ENCODE results near the gene NCCRP1.

NCCRP1 gene

DNA sequence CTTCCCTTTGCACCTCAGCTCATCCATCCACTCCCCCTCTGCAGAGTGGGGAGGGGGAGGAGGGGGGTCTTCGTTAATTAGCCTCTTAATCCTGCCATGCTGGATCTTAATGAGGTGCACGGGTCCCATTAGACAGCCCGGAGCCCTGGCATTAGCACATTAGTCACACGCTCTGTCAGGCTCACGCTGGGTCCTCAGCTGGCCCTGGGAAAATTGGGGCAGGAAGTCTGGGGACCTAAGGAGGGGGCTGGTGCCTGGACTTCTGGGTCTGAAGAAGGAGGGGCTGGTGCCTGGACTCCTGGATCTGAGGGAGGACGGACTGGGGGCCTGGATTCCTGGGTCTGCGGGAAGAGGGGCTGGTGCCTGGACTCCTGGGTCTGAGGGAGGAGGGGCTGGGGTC is 444 bp upstream of the NCCRP1 start:
- no peak for TF ChIP-seq CTCF (IDR thresholded peaks at IDR 0.05; ENCODE audit: control extremely low read depth, extremely low read depth, low read depth, missing control alignments)
- CTCF ChIA-PET: interaction anchor here (0.8 to 1.2 kb wide), 2 partner anchors 21 to 74 kb away, joined by 3 read pairs; no protein-coding TSS in a partner anchor
- POLR2A ChIA-PET: no interaction called here
- DNase-seq (ENCODE audit: extremely low spot score): no peak

DNA sequence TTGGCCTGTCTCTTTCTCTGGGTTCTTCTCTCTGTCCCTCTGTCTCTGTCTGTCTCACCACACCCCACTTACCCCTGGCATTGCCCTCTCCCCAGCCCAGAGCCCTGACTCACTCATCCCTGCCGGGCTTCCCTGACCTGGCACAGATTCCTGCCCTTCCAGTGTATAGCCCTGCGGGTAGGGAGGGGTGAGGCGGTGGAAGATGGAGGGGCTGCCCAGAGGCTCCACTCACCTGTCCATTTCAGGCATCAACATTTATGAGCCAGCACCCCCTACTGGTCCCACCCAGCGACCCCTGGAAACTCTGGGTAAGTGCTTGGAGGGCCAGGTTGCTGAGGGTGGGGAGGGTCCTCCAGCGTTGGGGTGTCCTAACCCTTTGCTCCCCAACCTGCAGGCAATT is 1.0 kb downstream of the NCCRP1 start:
- TF ChIP-seq CTCF (IDR thresholded peaks at IDR 0.05; ENCODE audit: control extremely low read depth, extremely low read depth, low read depth, missing control alignments): no peak
- POLR2A ChIA-PET: no interaction called here
- no peak for DNase-seq (ENCODE audit: extremely low spot score)
- CTCF ChIA-PET: no interaction called here

GRCh38 chr19:39199025-39199424 is 2.3 kb downstream of the NCCRP1 start:
- TF ChIP-seq CTCF (IDR thresholded peaks at IDR 0.05; ENCODE audit: control extremely low read depth, extremely low read depth, low read depth, missing control alignments): no peak
- ChIA-PET POLR2A (no interaction called here), CTCF (no interaction called here)
- DNase-seq (ENCODE audit: extremely low spot score): no peak

DNA sequence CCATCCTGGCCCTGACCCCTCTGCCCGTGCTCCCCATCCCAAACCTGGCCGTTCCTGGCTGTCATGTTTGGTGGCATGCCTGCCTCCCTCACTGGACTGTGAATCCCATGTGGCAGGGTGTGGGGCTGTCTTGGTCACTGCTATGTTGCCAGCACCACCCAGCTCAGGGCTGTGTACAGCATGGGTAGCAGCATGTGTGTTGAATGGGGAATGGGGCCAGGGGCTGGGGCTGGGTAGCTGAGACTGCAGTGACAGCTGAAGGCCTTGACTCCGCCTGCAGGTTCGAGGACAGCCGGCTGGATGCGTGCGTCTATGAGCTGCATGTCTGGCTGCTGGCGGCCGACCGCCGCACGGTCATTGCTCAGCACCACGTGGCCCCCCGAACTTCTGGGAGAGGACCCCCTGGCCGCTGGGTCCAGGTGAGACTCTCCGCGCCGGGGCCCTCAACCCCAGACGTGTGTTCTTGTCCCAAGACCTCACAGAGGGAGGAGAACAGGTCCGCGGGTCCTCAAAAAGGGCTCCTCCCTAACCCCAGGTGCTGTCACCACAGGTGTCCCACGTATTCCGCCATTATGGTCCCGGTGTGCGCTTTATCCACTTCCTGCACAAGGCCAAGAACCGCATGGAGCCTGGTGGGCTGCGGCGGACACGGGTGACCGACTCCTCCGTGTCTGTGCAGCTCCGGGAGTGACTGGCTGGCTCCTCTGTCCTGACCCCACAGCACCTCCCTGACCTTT is 3.5 kb downstream of the NCCRP1 start:
- POLR2A ChIA-PET: no interaction called here
- CTCF ChIA-PET: no interaction called here
- TF ChIP-seq CTCF (IDR thresholded peaks at IDR 0.05; ENCODE audit: control extremely low read depth, extremely low read depth, low read depth, missing control alignments): no peak
- DNase-seq (ENCODE audit: extremely low spot score): no peak

DNA sequence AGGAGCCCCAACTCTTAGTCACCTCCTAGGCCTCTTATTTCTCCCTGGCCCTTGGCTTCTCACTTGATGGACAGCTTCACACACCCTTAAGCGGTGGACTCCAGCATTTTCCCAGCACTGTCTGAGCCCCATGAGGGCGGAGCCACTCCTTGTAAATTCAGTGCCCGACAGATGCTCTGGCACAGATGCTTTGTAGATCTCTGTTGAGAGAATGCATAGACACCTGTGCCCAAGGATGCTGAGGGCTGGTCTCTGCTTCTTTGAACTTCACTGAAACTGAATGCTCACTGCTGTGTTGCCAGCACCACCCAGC is 4.0 kb downstream of the NCCRP1 start:
- ChIA-PET POLR2A (no interaction called here), CTCF (no interaction called here)
- no peak for TF ChIP-seq CTCF (IDR thresholded peaks at IDR 0.05; ENCODE audit: control extremely low read depth, extremely low read depth, low read depth, missing control alignments)
- DNase-seq (ENCODE audit: extremely low spot score): no peak

DNA sequence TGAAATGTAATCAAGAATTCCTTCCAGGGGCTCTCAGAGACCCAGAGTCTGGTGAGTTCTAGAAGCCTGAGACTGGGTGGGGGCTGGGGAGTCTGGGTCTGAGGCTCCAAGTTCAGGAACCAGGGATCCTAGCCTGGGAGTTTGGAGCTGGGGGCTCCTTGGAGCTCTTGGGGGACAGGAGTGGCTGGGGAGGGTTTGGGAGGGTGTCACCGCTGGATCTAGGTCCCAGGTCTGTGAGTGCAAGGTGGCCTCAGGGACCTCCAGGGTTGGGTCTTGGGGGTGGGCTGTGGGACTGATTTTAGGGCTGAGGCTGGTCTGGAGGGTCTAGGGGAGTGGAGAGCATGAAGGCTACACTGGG is 6.2 kb downstream of the NCCRP1 start:
- no peak for TF ChIP-seq CTCF (IDR thresholded peaks at IDR 0.05; ENCODE audit: control extremely low read depth, extremely low read depth, low read depth, missing control alignments)
- POLR2A ChIA-PET: no interaction called here
- DNase-seq (ENCODE audit: extremely low spot score): no peak
- CTCF ChIA-PET: interaction anchor here (1.0 kb wide), 1 partner anchor 16 kb away, joined by 4 read pairs; no protein-coding TSS in a partner anchor

Data from GM10248 (cell line).